Measurements from ENCODE around the gene SCUBE1. TPM values are rescaled to one million over a fixed set of nuclear protein-coding genes. Genes with fewer than 3 reads are reported as not detected.

Gene SCUBE1
- total and polyA plus RNA-seq, 7 experiments from 2014 or later: 0.11 to 0.27 (median 0.19) TPM; not detected in 4

DNA sequence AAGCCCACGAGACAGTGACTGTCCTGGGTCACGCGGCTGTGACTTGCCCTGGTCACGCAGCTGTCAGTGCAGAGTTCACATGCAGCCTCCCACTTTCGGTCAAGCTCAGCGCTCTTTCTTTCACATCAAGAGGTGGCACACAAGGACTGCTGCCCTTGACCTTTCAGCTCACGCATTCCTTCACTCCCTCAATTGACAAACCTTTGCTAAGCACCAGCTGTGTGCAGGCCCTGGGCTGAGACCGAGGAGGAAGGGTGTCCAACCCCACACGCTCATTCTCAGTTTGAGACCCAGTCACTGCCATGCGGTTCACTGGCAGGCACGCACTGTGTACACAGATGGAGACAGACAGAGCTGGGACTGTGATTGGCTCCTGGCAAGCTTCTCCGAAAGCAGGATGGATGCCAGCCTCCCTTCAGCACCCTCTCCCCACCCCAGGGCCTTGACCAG, 70.3 kb downstream of the SCUBE1 start:
- Mint-ChIP-seq H3K4me3 (no peak overlapping the region), H3K4me1 (peaks cover 0 to 11% (median 0%) of the 10 kb centered on the region in 7 donors), H3K27ac (no peak overlapping the region), H3K27me3 (peaks cover 0 to 8% (median 0%) of the 10 kb centered on the region in 5 donors), H3K36me3 (no peaks in the 10 kb centered on the region), H3K9me3 (no peaks in the 10 kb centered on the region)
- DNase-seq: no peak
- no peak for ATAC-seq
- H3K27me3 ChIP-seq (ENCODE audit: control insufficient read depth in 2 of 2, insufficient read depth in 2 of 2, low read length in 2 of 2): no peaks in the 10 kb centered on the region
- H3K4me1 ChIP-seq (ENCODE audit: control insufficient read depth in 2 of 2, insufficient read depth in 2 of 2, low read length in 2 of 2): no peaks in the 10 kb centered on the region
- H3K27ac ChIP-seq (ENCODE audit: low read depth, low read length): no peak overlapping the region
- no peak overlapping the region for H3K4me3 ChIP-seq (ENCODE audit: low read length)
- intact Hi-C loops (cut with micrococcal nuclease): no loop called here
- no peaks in the 10 kb centered on the region for H3K9me3 ChIP-seq (ENCODE audit: control insufficient read depth in 2 of 3, low read length in 3 of 3)
- ChIA-PET CTCF (interaction anchor here (1.0 to 3.2 kb wide), 2 partner anchors 9 to 74 kb away, joined by 3 to 22 read pairs; no protein-coding TSS in a partner anchor), POLR2A (no interaction called here)
- H3K36me3 ChIP-seq (ENCODE audit: control insufficient read depth in 2 of 3, insufficient read depth in 3 of 3, low read length in 3 of 3): no peaks in the 10 kb centered on the region

DNA sequence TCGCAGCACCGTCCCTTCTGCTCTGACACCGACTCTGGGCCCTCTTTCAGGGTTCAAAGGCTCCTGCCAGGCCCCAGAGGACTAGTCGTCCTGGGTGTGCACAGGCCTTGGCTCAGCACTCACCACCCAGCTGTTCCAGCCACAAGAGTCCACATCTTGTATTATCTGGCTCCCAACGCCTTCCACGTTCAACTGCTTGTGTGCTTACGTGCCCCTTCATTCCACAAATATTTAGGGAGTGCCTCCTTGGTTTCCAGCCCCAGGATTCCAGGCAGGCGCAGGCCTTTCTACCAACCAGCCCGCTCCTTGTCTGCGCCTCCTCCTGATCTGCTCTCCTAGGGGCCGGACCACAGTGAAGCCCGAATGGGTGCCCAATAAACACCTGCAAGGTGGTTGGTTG, 70.9 kb downstream of the SCUBE1 start:
- ChIA-PET CTCF (interaction anchor here (3.2 kb wide), 1 partner anchor 74 kb away, joined by 22 read pairs; no protein-coding TSS in a partner anchor), POLR2A (no interaction called here)
- Mint-ChIP-seq H3K27me3 (peaks cover 0 to 8% (median 0%) of the 10 kb centered on the region in 5 donors), H3K27ac (peak overlapping the region in 2 of 9 donors; percentile 30 to 69), H3K4me3 (no peak overlapping the region), H3K4me1 (peaks cover 0 to 11% (median 0%) of the 10 kb centered on the region in 7 donors), H3K9me3 (no peaks in the 10 kb centered on the region), H3K36me3 (no peaks in the 10 kb centered on the region)
- ATAC-seq (no peak), DNase-seq (no peak)
- no peak overlapping the region for H3K4me3 ChIP-seq (ENCODE audit: low read length)
- H3K27me3 ChIP-seq (ENCODE audit: control insufficient read depth in 2 of 2, insufficient read depth in 2 of 2, low read length in 2 of 2): no peaks in the 10 kb centered on the region
- intact Hi-C loops (cut with micrococcal nuclease): no loop called here
- H3K9me3 ChIP-seq (ENCODE audit: control insufficient read depth in 2 of 3, low read length in 3 of 3): no peaks in the 10 kb centered on the region
- H3K36me3 ChIP-seq (ENCODE audit: control insufficient read depth in 2 of 3, insufficient read depth in 3 of 3, low read length in 3 of 3): no peaks in the 10 kb centered on the region
- H3K4me1 ChIP-seq (ENCODE audit: control insufficient read depth in 2 of 2, insufficient read depth in 2 of 2, low read length in 2 of 2): no peaks in the 10 kb centered on the region
- H3K27ac ChIP-seq (ENCODE audit: low read depth, low read length): no peak overlapping the region

DNA sequence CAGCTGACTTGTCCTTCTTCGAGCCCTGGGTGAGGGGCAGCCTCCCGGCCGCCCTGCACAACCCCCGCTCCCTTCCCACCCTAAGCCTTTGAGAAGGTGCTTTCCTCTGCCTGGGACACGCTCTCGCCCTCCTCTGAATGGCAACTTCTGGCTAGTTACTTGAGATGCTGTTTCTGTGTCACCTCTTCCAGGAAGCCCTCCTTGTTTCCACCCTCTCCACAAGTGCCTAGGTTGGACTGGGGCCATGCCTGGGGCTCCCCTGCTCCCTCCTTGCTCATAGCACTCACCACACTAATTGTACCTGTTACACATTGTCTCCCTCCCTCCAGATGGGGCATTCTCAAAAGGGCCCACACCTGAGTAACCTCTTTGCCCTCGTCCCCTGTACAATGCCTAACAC, 72.2 kb downstream of the SCUBE1 start:
- Histone ChIP-seq H3K4me1 (ENCODE audit: control insufficient read depth in 2 of 2, insufficient read depth in 2 of 2, low read length in 2 of 2) (no peaks in the 10 kb centered on the region), H3K9me3 (ENCODE audit: control insufficient read depth in 2 of 3, low read length in 3 of 3) (no peaks in the 10 kb centered on the region), H3K27ac (ENCODE audit: low read depth, low read length) (no peak overlapping the region), H3K4me3 (ENCODE audit: low read length) (no peak overlapping the region), H3K36me3 (ENCODE audit: control insufficient read depth in 2 of 3, insufficient read depth in 3 of 3, low read length in 3 of 3) (no peaks in the 10 kb centered on the region), H3K27me3 (ENCODE audit: control insufficient read depth in 2 of 2, insufficient read depth in 2 of 2, low read length in 2 of 2) (no peaks in the 10 kb centered on the region)
- DNase-seq (no peak), ATAC-seq (no peak)
- H3K9me3 Mint-ChIP-seq: no peaks in the 10 kb centered on the region
- H3K27ac Mint-ChIP-seq: peak overlapping the region in 1 of 9 donors; percentile 66
- intact Hi-C loops (cut with micrococcal nuclease): no loop called here
- no peaks in the 10 kb centered on the region for H3K36me3 Mint-ChIP-seq
- H3K4me3 Mint-ChIP-seq: no peak overlapping the region
- CTCF ChIA-PET: interaction anchor here (1.3 kb wide), 1 partner anchor 75 kb away, joined by 5 read pairs; no protein-coding TSS in a partner anchor
- peaks cover 0 to 11% (median 0%) of the 10 kb centered on the region in 7 donors for H3K4me1 Mint-ChIP-seq
- H3K27me3 Mint-ChIP-seq: peaks cover 0 to 8% (median 0%) of the 10 kb centered on the region in 5 donors
- POLR2A ChIA-PET: no interaction called here

DNA sequence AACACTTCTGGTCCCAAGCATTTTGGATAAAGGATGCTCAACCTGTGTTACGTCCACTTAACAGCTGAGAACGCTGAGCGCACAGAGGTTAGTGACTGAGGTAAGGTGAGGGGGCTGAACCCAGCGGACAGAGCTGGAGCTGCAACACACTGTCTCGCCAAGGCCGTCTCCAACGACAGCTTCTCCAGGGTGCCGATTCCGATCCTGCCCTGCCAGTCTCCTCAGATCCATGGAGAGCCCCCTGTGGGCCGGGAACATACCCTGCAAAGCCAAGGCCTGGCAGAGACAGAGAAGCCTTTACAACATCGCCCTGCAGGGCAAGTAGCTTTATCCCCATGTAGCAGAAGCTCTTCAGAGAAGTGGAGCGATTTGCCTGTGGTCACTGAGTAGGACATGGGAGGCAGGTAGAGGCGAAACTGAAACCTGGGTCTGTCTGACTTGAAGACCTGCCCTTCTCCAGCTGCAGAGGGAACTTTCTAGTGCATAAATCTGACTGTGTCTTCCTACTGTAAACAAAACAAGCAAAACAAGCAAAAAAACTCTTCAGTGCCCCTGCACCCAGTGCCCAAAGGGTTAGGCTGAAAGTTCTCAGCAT, 72.8 kb downstream of the SCUBE1 start:
- no peak for ATAC-seq

DNA sequence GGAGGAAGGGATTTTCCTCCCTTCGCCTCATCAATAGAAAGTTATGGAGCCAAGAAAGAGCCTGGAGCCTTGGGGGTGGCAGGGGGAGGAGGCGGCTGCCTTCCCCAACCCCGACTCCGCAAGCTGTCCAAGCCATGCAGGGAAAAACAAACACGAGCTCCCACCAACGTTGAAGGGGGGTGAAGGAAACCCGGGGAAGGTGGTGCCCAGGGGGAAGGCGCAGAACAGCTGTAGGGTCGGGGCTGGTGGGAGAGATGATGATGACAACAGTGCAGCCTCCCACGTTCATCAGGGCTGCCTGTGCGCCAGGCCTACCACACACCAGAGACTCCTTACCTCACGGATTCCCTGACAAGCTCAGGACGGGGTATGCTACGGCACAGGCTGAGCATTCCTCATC, 73.5 kb downstream of the SCUBE1 start:
- ChIA-PET POLR2A (no interaction called here), CTCF (interaction anchor here (0.6 to 0.9 kb wide), 2 partner anchors 77 to 420 kb away, joined by 3 to 5 read pairs; no protein-coding TSS in a partner anchor)
- intact Hi-C loops (cut with micrococcal nuclease): loop anchor here in 1 of 2 donors (10.0 kb wide), 1 partner anchor 85 kb away; the partner anchor contains the start of gene TTLL12
- Mint-ChIP-seq H3K4me3 (no peak overlapping the region), H3K27me3 (peaks cover 0 to 3% (median 0%) of the 10 kb centered on the region in 5 donors), H3K4me1 (peaks cover 3 to 17% (median 6%) of the 10 kb centered on the region in 7 donors), H3K9me3 (no peaks in the 10 kb centered on the region), H3K27ac (no peak overlapping the region), H3K36me3 (no peaks in the 10 kb centered on the region)
- no peaks in the 10 kb centered on the region for H3K36me3 ChIP-seq (ENCODE audit: control insufficient read depth in 2 of 3, insufficient read depth in 3 of 3, low read length in 3 of 3)
- H3K9me3 ChIP-seq (ENCODE audit: control insufficient read depth in 2 of 3, low read length in 3 of 3): no peaks in the 10 kb centered on the region
- no peak for ATAC-seq
- H3K27ac ChIP-seq (ENCODE audit: low read depth, low read length): no peak overlapping the region
- no peak for DNase-seq
- peaks cover 2 to 9% of the 10 kb centered on the region in 2 donors for H3K4me1 ChIP-seq (ENCODE audit: control insufficient read depth in 2 of 2, insufficient read depth in 2 of 2, low read length in 2 of 2)
- H3K4me3 ChIP-seq (ENCODE audit: low read length): no peak overlapping the region
- no peaks in the 10 kb centered on the region for H3K27me3 ChIP-seq (ENCODE audit: control insufficient read depth in 2 of 2, insufficient read depth in 2 of 2, low read length in 2 of 2)

More for the DNA sequence above, 72.8 kb downstream of the SCUBE1 start:
- Histone ChIP-seq H3K9me3 (ENCODE audit: control insufficient read depth in 2 of 3, low read length in 3 of 3) (no peaks in the 10 kb centered on the region), H3K4me1 (ENCODE audit: control insufficient read depth in 2 of 2, insufficient read depth in 2 of 2, low read length in 2 of 2) (peaks cover 0 to 1% of the 10 kb centered on the region in 2 donors), H3K4me3 (ENCODE audit: low read length) (no peak overlapping the region), H3K27ac (ENCODE audit: low read depth, low read length) (no peak overlapping the region), H3K36me3 (ENCODE audit: control insufficient read depth in 2 of 3, insufficient read depth in 3 of 3, low read length in 3 of 3) (no peaks in the 10 kb centered on the region), H3K27me3 (ENCODE audit: control insufficient read depth in 2 of 2, insufficient read depth in 2 of 2, low read length in 2 of 2) (no peaks in the 10 kb centered on the region)
- H3K36me3 Mint-ChIP-seq: no peaks in the 10 kb centered on the region
- intact Hi-C loops (cut with micrococcal nuclease): no loop called here
- H3K9me3 Mint-ChIP-seq: no peaks in the 10 kb centered on the region
- no peak overlapping the region for H3K27ac Mint-ChIP-seq
- H3K27me3 Mint-ChIP-seq: peaks cover 0 to 4% (median 0%) of the 10 kb centered on the region in 5 donors
- H3K4me3 Mint-ChIP-seq: no peak overlapping the region
- CTCF ChIA-PET: interaction anchor here (0.6 to 0.9 kb wide), 2 partner anchors 76 to 421 kb away, joined by 3 to 5 read pairs; no protein-coding TSS in a partner anchor
- no peak for DNase-seq
- peaks cover 0 to 11% (median 0%) of the 10 kb centered on the region in 7 donors for H3K4me1 Mint-ChIP-seq
- POLR2A ChIA-PET: no interaction called here

DNA sequence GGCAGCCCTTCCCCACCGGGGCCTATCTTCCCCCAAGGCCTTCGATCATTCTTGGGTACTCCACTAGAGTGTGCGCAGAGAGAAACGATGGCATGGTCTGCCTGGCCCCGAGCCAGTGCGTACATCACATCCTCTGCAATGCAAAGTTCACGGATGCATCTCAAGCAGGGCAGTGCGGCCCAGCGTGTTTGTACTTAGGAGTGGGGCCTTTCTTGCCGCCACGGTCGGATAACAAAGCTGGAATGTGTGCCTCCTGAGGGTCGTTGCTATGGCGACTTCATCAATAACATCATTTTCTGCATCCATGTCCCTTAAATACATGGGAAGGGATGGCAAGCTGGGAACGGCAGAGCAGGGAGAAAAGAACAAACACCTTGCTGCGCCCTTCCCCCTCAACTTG, 73.9 kb downstream of the SCUBE1 start:
- ChIA-PET CTCF (no interaction called here), POLR2A (no interaction called here)
- H3K4me1 ChIP-seq (ENCODE audit: control insufficient read depth in 2 of 2, insufficient read depth in 2 of 2, low read length in 2 of 2): peaks cover 6 to 13% of the 10 kb centered on the region in 2 donors
- intact Hi-C loops (cut with micrococcal nuclease): loop anchor here in 1 of 2 donors (10.0 kb wide), 1 partner anchor 84 kb away; the partner anchor contains the start of gene TTLL12
- Mint-ChIP-seq H3K9me3 (no peaks in the 10 kb centered on the region), H3K27me3 (no peaks in the 10 kb centered on the region), H3K4me3 (no peak overlapping the region), H3K27ac (no peak overlapping the region), H3K36me3 (no peaks in the 10 kb centered on the region), H3K4me1 (peaks cover 6 to 20% (median 8%) of the 10 kb centered on the region in 7 donors)
- no peak overlapping the region for H3K4me3 ChIP-seq (ENCODE audit: low read length)
- H3K27me3 ChIP-seq (ENCODE audit: control insufficient read depth in 2 of 2, insufficient read depth in 2 of 2, low read length in 2 of 2): no peaks in the 10 kb centered on the region
- ATAC-seq (no peak), DNase-seq (no peak)
- H3K27ac ChIP-seq (ENCODE audit: low read depth, low read length): no peak overlapping the region
- H3K9me3 ChIP-seq (ENCODE audit: control insufficient read depth in 2 of 3, low read length in 3 of 3): no peaks in the 10 kb centered on the region
- H3K36me3 ChIP-seq (ENCODE audit: control insufficient read depth in 2 of 3, insufficient read depth in 3 of 3, low read length in 3 of 3): no peaks in the 10 kb centered on the region

Measured in naive thymus-derived CD4-positive, alpha-beta T cell (primary cell).